ENCODE results near the gene CCL22. TPM values are rescaled to one million over a fixed set of nuclear protein-coding genes. Genes with fewer than 3 reads are reported as not detected.
"Not testable (repeated sequence)": the region's sequence is repeated elsewhere in the genome, so short reads cannot be mapped to it uniquely, and the experiment has no call there.

Gene CCL22
- total RNA-seq, 1 donor from 2014 or later = not detected

GRCh38 chr16:57341441-57342303 is 16.9 kb upstream of the CCL22 start:
- TF ChIP-seq CTCF (IDR thresholded peaks at IDR 0.05) (no peak), EZH2phosphoT487 (IDR thresholded peaks at IDR 0.05) (no peak), EZH2 (IDR thresholded peaks at IDR 0.05) (no peak)
- H3K36me3 ChIP-seq = no peaks in the 10 kb centered on the region
- no peak overlapping the region for H3K27ac ChIP-seq
- no peaks in the 10 kb centered on the region for H3K27me3 ChIP-seq
- no peak overlapping the region for H3K4me3 ChIP-seq
- Mint-ChIP-seq H3K4me3 (no peak overlapping the region), H3K27ac (no peak overlapping the region), H3K27me3 (ENCODE audit: insufficient read depth, low read depth) (peaks cover 11% of the 10 kb centered on the region), H3K4me1 (peaks cover 3% of the 10 kb centered on the region), H3K36me3 (no peaks in the 10 kb centered on the region), H3K9me3 (peaks cover 3% of the 10 kb centered on the region)
- H3K4me2 ChIP-seq = no peak overlapping the region
- DNase-seq (ENCODE audit: low spot score) = no peak
- no peaks in the 10 kb centered on the region for H3K79me2 ChIP-seq (ENCODE audit: low read depth)
- no peaks in the 10 kb centered on the region for H3K4me1 ChIP-seq
- H3K9me3 ChIP-seq (ENCODE audit: low read depth) = no peaks in the 10 kb centered on the region
- H2AFZ ChIP-seq (replicated peaks) = no peak overlapping the region
- H3F3A ChIP-seq (ENCODE audit: low read depth) = no peaks in the 10 kb centered on the region
- no peak overlapping the region for H3K9ac ChIP-seq
- no peaks in the 10 kb centered on the region for H4K20me1 ChIP-seq (ENCODE audit: low read depth)

GRCh38 chr16:57342606-57343005 is 16.0 kb upstream of the CCL22 start:
- not testable (repeated sequence) for H3K4me3 ChIP-seq; H3K4me2 ChIP-seq; H3K27ac Mint-ChIP-seq; H3K9me3 ChIP-seq (ENCODE audit: low read depth); H3K4me1 ChIP-seq; H3K27me3 ChIP-seq; H3K36me3 ChIP-seq; H3K36me3 Mint-ChIP-seq; H3F3A ChIP-seq (ENCODE audit: low read depth); H3K79me2 ChIP-seq (ENCODE audit: low read depth); H2AFZ ChIP-seq (replicated peaks); H3K9me3 Mint-ChIP-seq; H3K27ac ChIP-seq; H4K20me1 ChIP-seq (ENCODE audit: low read depth); H3K4me3 Mint-ChIP-seq; H3K4me1 Mint-ChIP-seq; DNase-seq (ENCODE audit: low spot score); H3K9ac ChIP-seq
- H3K27me3 Mint-ChIP-seq (ENCODE audit: insufficient read depth, low read depth) = peaks cover 14% of the 10 kb centered on the region

DNA sequence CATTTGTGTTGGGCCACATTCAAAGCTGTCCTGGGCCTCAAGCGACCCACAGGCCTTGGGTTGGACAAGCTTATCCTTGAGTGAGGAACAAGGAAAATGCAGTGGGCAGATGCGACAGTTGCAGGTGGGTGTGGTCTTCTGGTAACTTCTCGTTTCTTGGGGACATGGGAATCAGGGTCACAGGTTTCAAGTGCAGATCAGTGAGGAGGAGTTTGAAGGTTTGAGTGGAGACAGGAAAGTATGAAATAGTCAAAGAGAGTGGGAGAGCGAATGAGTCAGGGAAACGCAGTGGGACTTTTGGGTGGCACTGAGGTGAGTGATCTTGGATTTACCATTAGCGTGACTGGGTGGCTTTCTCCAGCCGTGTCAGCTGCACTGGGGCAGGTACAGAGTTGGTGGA is 15.4 kb upstream of the CCL22 start:
- no peak for TF ChIP-seq CTCF (IDR thresholded peaks at IDR 0.05)
- TF ChIP-seq EZH2 (IDR thresholded peaks at IDR 0.05) = no peak
- no peak for TF ChIP-seq EZH2phosphoT487 (IDR thresholded peaks at IDR 0.05)
- no peak for DNase-seq (ENCODE audit: low spot score)
- Mint-ChIP-seq H3K9me3 (peaks cover 6% of the 10 kb centered on the region), H3K27me3 (ENCODE audit: insufficient read depth, low read depth) (peaks cover 14% of the 10 kb centered on the region), H3K4me3 (no peak overlapping the region), H3K36me3 (no peaks in the 10 kb centered on the region), H3K4me1 (peaks cover 3% of the 10 kb centered on the region), H3K27ac (no peak overlapping the region)
- no peak overlapping the region for H3K27ac ChIP-seq
- no peaks in the 10 kb centered on the region for H3F3A ChIP-seq (ENCODE audit: low read depth)
- H4K20me1 ChIP-seq (ENCODE audit: low read depth) = no peaks in the 10 kb centered on the region
- no peaks in the 10 kb centered on the region for H3K27me3 ChIP-seq
- H3K4me2 ChIP-seq = no peak overlapping the region
- H3K9me3 ChIP-seq (ENCODE audit: low read depth) = no peaks in the 10 kb centered on the region
- no peaks in the 10 kb centered on the region for H3K36me3 ChIP-seq
- no peaks in the 10 kb centered on the region for H3K4me1 ChIP-seq
- no peak overlapping the region for H3K4me3 ChIP-seq
- H3K9ac ChIP-seq = no peak overlapping the region
- no peaks in the 10 kb centered on the region for H3K79me2 ChIP-seq (ENCODE audit: low read depth)
- no peak overlapping the region for H2AFZ ChIP-seq (replicated peaks)

DNA sequence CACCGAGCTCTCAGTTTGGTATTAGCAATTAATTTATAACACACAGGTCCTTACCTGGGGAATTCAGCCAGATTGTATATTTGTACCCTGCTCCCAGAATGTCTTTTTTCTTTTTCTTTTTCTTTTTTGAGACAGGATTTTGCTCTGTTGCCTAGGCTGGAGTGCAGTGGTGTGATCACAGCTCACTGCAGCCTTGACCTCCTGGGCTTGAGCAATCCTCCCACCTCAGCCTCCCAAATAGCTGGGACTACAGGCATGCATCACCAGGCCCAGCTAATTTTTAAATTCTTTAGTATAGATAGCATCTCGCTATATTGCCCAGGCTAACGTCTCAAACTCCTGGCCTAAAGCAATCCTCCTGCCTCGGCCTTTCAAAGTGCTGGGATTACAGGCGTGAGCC is 14.5 kb upstream of the CCL22 start:
- not testable (repeated sequence) for H3K4me3 ChIP-seq; H3K79me2 ChIP-seq (ENCODE audit: low read depth); H3K36me3 Mint-ChIP-seq; H3K4me1 Mint-ChIP-seq; H3K27ac ChIP-seq; H3K27me3 ChIP-seq; H4K20me1 ChIP-seq (ENCODE audit: low read depth); H2AFZ ChIP-seq (replicated peaks); H3K9ac ChIP-seq; H3K9me3 Mint-ChIP-seq; DNase-seq (ENCODE audit: low spot score); H3K9me3 ChIP-seq (ENCODE audit: low read depth); H3K36me3 ChIP-seq; H3K4me3 Mint-ChIP-seq; H3K4me2 ChIP-seq; H3K27ac Mint-ChIP-seq; H3K4me1 ChIP-seq; H3F3A ChIP-seq (ENCODE audit: low read depth)
- peaks cover 12% of the 10 kb centered on the region for H3K27me3 Mint-ChIP-seq (ENCODE audit: insufficient read depth, low read depth)

Measured in neural progenitor cell (in vitro differentiated cells).